IMR-90 (cell line): ENCODE data around the gene VSIG4. TPM values are rescaled to one million over a fixed set of nuclear protein-coding genes. Genes with fewer than 3 reads are reported as not detected.

ENCODE experiments used
- ATAC-seq: fragments of 200-7000 bp; cut with Tn5 transposase; 2 replicates; pipeline ENCODE4 v1.9.1; 2020; ENCODE audit warnings: low read depth, mild to moderate bottlenecking, moderate library complexity
- BruUV-seq: library from RNA; stranded (reverse); fragments of 400-500 nt; replicated peaks from 2 replicates; lab custom pipeline; 2021; lab: Mats Ljungman, UMichigan
- CTCF ChIA-PET: fragments of 300-600 bp; formaldehyde crosslinking; extraction: SDS; loops from one replicate; lab custom pipeline; 2021; ENCODE audit warnings: antibody characterized with exemption; lab: Yijun Ruan, JAX
- POLR2A ChIA-PET: fragments of 300-600 bp; sonication (Branson Sonifier 250); formaldehyde crosslinking; loops from one replicate; lab custom pipeline; 2022; ENCODE audit warnings: antibody characterized with exemption; ENCODE audit not compliant: unreplicated experiment; lab: Charles Lee
- DNase-seq: peaks from one replicate; pipeline ENCODE4 v3.0.0; 2013
- H2AFZ ChIP-seq: replicated peaks from 2 replicates; pipeline ENCODE3; 2013; ENCODE audit warnings: low read length, mild to moderate bottlenecking; ENCODE audit not compliant: poor library complexity
- H2AK5ac ChIP-seq: 2 replicates; pipeline ENCODE4 v1.6.1; 2013; ENCODE audit warnings: low read depth, low read length, inconsistent platforms
- H2AK9ac ChIP-seq: replicated peaks from 2 replicates; pipeline ENCODE3; 2013; ENCODE audit warnings: mild to moderate bottlenecking, low read depth, low read length, moderate library complexity; ENCODE audit not compliant: poor library complexity
- H2BK120ac ChIP-seq: 2 replicates; pipeline ENCODE4 v1.6.1; 2013; ENCODE audit warnings: low read depth, low read length, inconsistent platforms
- H2BK15ac ChIP-seq: 3 replicates; pipeline ENCODE4 v1.6.1; 2013; ENCODE audit warnings: low read depth, low read length, inconsistent platforms
- H2BK20ac ChIP-seq: 2 replicates; pipeline ENCODE4 v1.6.1; 2013; ENCODE audit warnings: low read depth, mild to moderate bottlenecking, inconsistent platforms, low read length, moderate library complexity
- H2BK5ac ChIP-seq: 2 replicates; pipeline ENCODE4 v1.6.1; 2013; ENCODE audit warnings: mild to moderate bottlenecking, low read depth, low read length, inconsistent platforms; ENCODE audit not compliant: poor library complexity, severe bottlenecking
- H3K14ac ChIP-seq: replicated peaks from 2 replicates; pipeline ENCODE4 v1.6.1; 2013; ENCODE audit warnings: low read depth, low read length, inconsistent platforms
- H3K18ac ChIP-seq: 2 replicates; pipeline ENCODE4 v1.6.1; 2013; ENCODE audit warnings: low read depth, low read length, control low read depth
- H3K23ac ChIP-seq: 2 replicates; pipeline ENCODE4 v1.6.1; 2013; ENCODE audit warnings: low read depth, low read length, inconsistent platforms
- H3K27ac ChIP-seq: 2 replicates; pipeline ENCODE4 v1.5.1; 2013; ENCODE audit warnings: mild to moderate bottlenecking, control low read depth, low read length; ENCODE audit not compliant: insufficient read depth
- H3K27me3 ChIP-seq: 2 replicates; pipeline ENCODE4 v1.6.1; 2013; ENCODE audit warnings: low read length; ENCODE audit not compliant: control insufficient read depth, insufficient read depth
- H3K36me3 ChIP-seq: 2 replicates; pipeline ENCODE4 v1.6.1; 2013; ENCODE audit warnings: low read length, mixed read lengths; ENCODE audit not compliant: control insufficient read depth, insufficient read depth
- H3K4ac ChIP-seq: 2 replicates; pipeline ENCODE4 v1.6.1; 2013; ENCODE audit warnings: low read depth, low read length, inconsistent platforms
- H3K4me1 ChIP-seq: 2 replicates; pipeline ENCODE4 v1.6.1; 2013; ENCODE audit warnings: low read length, mixed read lengths; ENCODE audit not compliant: control insufficient read depth, insufficient read depth
- H3K4me2 ChIP-seq: 2 replicates; pipeline ENCODE4 v1.6.1; 2013; ENCODE audit warnings: low read depth, mild to moderate bottlenecking, control low read depth, low read length, moderate library complexity
- H3K4me3 ChIP-seq: 2 replicates; pipeline ENCODE4 v1.5.1; 2013; ENCODE audit warnings: low read depth, mild to moderate bottlenecking, control low read depth, low read length, moderate library complexity; ENCODE audit not compliant: insufficient read depth
- H3K56ac ChIP-seq: 2 replicates; pipeline ENCODE4 v1.6.1; 2013; ENCODE audit warnings: low read length, inconsistent platforms; ENCODE audit not compliant: insufficient read depth; ENCODE audit errors: extremely low read depth
- H3K79me1 ChIP-seq, 2 experiments: 2 replicates each; pipeline ENCODE4 v1.6.1; 2013; ENCODE audit warnings: low read length in 2 of 2, inconsistent platforms in 1 of 2, low read depth in 1 of 2
- H3K9ac ChIP-seq: 2 replicates; pipeline ENCODE4 v1.6.1; 2013; ENCODE audit warnings: low read depth, low read length, control low read depth
- H3K9me1 ChIP-seq: 2 replicates; pipeline ENCODE4 v1.6.1; 2013; ENCODE audit warnings: low read length, inconsistent platforms; ENCODE audit not compliant: insufficient read depth
- H3K9me3 ChIP-seq: 2 replicates; pipeline ENCODE4 v1.6.1; 2013; ENCODE audit warnings: low read length; ENCODE audit not compliant: control insufficient read depth, insufficient read depth
- H4K20me1 ChIP-seq: 2 replicates; pipeline ENCODE4 v1.6.1; 2013; ENCODE audit warnings: low read length, inconsistent platforms; ENCODE audit not compliant: insufficient read depth
- H4K5ac ChIP-seq: 2 replicates; pipeline ENCODE4 v1.6.1; 2013; ENCODE audit warnings: mild to moderate bottlenecking, low read depth, low read length, control low read depth
- H4K8ac ChIP-seq, 2 experiments: 2 replicates each; pipeline ENCODE4 v1.6.1; 2013; ENCODE audit warnings: low read depth in 2 of 2, low read length in 2 of 2, control low read depth in 1 of 2, inconsistent platforms in 1 of 2
- H4K91ac ChIP-seq: 2 replicates; pipeline ENCODE4 v1.6.1; 2013; ENCODE audit warnings: low read depth, low read length, inconsistent platforms; ENCODE audit not compliant: insufficient read depth
- BHLHE40 ChIP-seq: fragments of 150-350 bp; IDR thresholded peaks from 2 replicates; pipeline ENCODE4 v1.6.1; 2016; ENCODE audit warnings: mild to moderate bottlenecking, low read depth, low read length
- CEBPB ChIP-seq: IDR thresholded peaks from 2 replicates; pipeline ENCODE4 v1.6.1; 2012; ENCODE audit warnings: low read depth, low read length, improper control_type of control experiment
- CHD1 ChIP-seq: IDR thresholded peaks from 2 replicates; pipeline ENCODE4 v1.6.1; 2012; ENCODE audit warnings: low read depth, low read length, improper control_type of control experiment
- CTCF ChIP-seq: conservative IDR thresholded peaks from 2 replicates; pipeline ENCODE4 v1.5.1; 2012; ENCODE audit warnings: mild to moderate bottlenecking, low read depth, low read length, improper control_type of control experiment
- FOS ChIP-seq: fragments of 150-350 bp; IDR thresholded peaks from 2 replicates; pipeline ENCODE4 v1.6.1; 2016; ENCODE audit warnings: low read depth, low read length
- MAFK ChIP-seq: IDR thresholded peaks from 2 replicates; pipeline ENCODE4 v1.6.1; 2012; ENCODE audit warnings: low read depth, low read length, improper control_type of control experiment
- MAZ ChIP-seq: IDR thresholded peaks from 2 replicates; pipeline ENCODE4 v1.6.1; 2012; ENCODE audit warnings: low read depth, mild to moderate bottlenecking, low read length, improper control_type of control experiment, moderate library complexity, borderline replicate concordance
- MXI1 ChIP-seq: IDR thresholded peaks from 2 replicates; pipeline ENCODE4 v1.6.1; 2012; ENCODE audit warnings: low read depth, mild to moderate bottlenecking, low read length, moderate library complexity, borderline replicate concordance
- NFE2L2 ChIP-seq: fragments of 150-350 bp; IDR thresholded peaks from 2 replicates; pipeline ENCODE4 v1.6.1; 2016; ENCODE audit warnings: low read depth, mild to moderate bottlenecking, low read length
- POLR2A ChIP-seq: IDR thresholded peaks from 2 replicates; pipeline ENCODE4 v1.6.1; 2012; ENCODE audit warnings: mild to moderate bottlenecking, low read depth, low read length
- RAD21 ChIP-seq: IDR thresholded peaks from 2 replicates; pipeline ENCODE4 v1.6.1; 2012; ENCODE audit warnings: low read length, improper control_type of control experiment
- RCOR1 ChIP-seq: IDR thresholded peaks from 2 replicates; pipeline ENCODE4 v1.6.1; 2012; ENCODE audit warnings: mild to moderate bottlenecking, low read length, improper control_type of control experiment; ENCODE audit not compliant: insufficient replicate concordance
- RFX5 ChIP-seq: IDR thresholded peaks from 2 replicates; pipeline ENCODE4 v1.8.0; 2012; ENCODE audit warnings: low read depth, mild to moderate bottlenecking, low read length, moderate library complexity
- SMC3 ChIP-seq: fragments of 150-350 bp; IDR thresholded peaks from 2 replicates; pipeline ENCODE4 v1.6.1; 2016; ENCODE audit warnings: low read depth, mild to moderate bottlenecking, antibody characterized with exemption, low read length, moderate library complexity
- USF2 ChIP-seq: fragments of 150-350 bp; IDR thresholded peaks from 2 replicates; pipeline ENCODE4 v1.6.1; 2017; ENCODE audit warnings: mild to moderate bottlenecking, antibody characterized with exemption, low read length, low read depth
- WGBS, 2 experiments: methylation state at CpG; one replicate each; pipeline versions ENCODE4 v1.1.5 to v1.1.7; 2013; ENCODE audit warnings: missing lambda C conversion rate in 2 of 2; ENCODE audit not compliant: insufficient read length in 1 of 2; ENCODE audit errors: extremely low coverage in 2 of 2; 5-methylcytosine and 5-hydroxymethylcytosine counted together
- dilution Hi-C: fragments of 300-500 bp; cut with HindIII; formaldehyde crosslinking; loops from one replicate; pipeline ENCODE4 v1.14.3; 2018; ENCODE audit warnings: low sequenced_read_pairs; ENCODE audit not compliant: unreplicated experiment
- in situ Hi-C: fragments of 300-500 bp; cut with MboI; formaldehyde crosslinking; loops from 3 replicates; pipeline ENCODE4 v1.14.3; 2019; ENCODE audit warnings: low sequenced_read_pairs, inconsistent platforms, mixed read lengths
- intact Hi-C: fragments of 100-400 bp; cut with micrococcal nuclease; formaldehyde crosslinking; loops from 2 replicates; pipeline ENCODE4 v1.10.0; 2022
- polyA plus RNA-seq, 3 experiments: library from polyadenylated mRNA; depleted of rRNA; stranded (reverse); fragments of >200 nt; gene quantifications; 2 replicates each; pipeline ENCODE4 v1.2.3, GENCODE V29; 2012; ENCODE audit warnings: low replicate concordance in 1 of 3
- total RNA-seq: library from RNA; depleted of rRNA; stranded (reverse); fragments of >200 nt; gene quantifications from 2 replicates; pipeline ENCODE4 v1.2.3, GENCODE V29; 2012
- TF ChIP-seq, protein P1 (sequence below): fragments of 150-350 bp; IDR thresholded peaks from 2 replicates; pipeline ENCODE4 v1.6.1; 2016; ENCODE audit warnings: low read depth, mild to moderate bottlenecking, low read length, moderate library complexity, borderline replicate concordance

VSIG4 gene
- total and polyA plus RNA-seq, 2 of the 4 experiments (the other 2 are of a cell fraction) = not detected

GRCh38 chrX:65993915-65994460, 45.9 kb downstream of the VSIG4 start:
- TF ChIP-seq FOS (no peak), CTCF (no peak), BHLHE40 (no peak), RAD21 (no peak), RFX5 (no peak), POLR2A (no peak), CHD1 (no peak), NFE2L2 (no peak), CEBPB (no peak), MXI1 (no peak), SMC3 (no peak), USF2 (no peak), MAFK (no peak), RCOR1 (no peak), MAZ (no peak)
- TF ChIP-seq, protein P1, sequence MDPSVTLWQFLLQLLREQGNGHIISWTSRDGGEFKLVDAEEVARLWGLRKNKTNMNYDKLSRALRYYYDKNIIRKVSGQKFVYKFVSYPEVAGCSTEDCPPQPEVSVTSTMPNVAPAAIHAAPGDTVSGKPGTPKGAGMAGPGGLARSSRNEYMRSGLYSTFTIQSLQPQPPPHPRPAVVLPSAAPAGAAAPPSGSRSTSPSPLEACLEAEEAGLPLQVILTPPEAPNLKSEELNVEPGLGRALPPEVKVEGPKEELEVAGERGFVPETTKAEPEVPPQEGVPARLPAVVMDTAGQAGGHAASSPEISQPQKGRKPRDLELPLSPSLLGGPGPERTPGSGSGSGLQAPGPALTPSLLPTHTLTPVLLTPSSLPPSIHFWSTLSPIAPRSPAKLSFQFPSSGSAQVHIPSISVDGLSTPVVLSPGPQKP = no peak
- ATAC-seq = no peak
- intact Hi-C loops (no loop called here), dilution Hi-C loops (no loop called here), in situ Hi-C loops (loop anchor here (5.0 kb wide), 1 partner anchor 412 kb away; no protein-coding TSS in a partner anchor)
- H3K9ac ChIP-seq = no peak overlapping the region
- no peaks in the 10 kb centered on the region for H3K9me1 ChIP-seq
- H3K9me3 ChIP-seq = no peaks in the 10 kb centered on the region
- no peaks in the 10 kb centered on the region for H3K79me1 ChIP-seq
- no peak for DNase-seq
- CTCF ChIA-PET = no interaction called here
- no peak overlapping the region for H4K91ac ChIP-seq
- H2BK15ac ChIP-seq = no peak overlapping the region
- no peak overlapping the region for H3K4ac ChIP-seq
- H2AK5ac ChIP-seq = no peak overlapping the region
- no peak overlapping the region for H4K8ac ChIP-seq
- H3K23ac ChIP-seq = no peak overlapping the region
- peaks cover 4% of the 10 kb centered on the region for H3K27me3 ChIP-seq
- BruUV-seq = no TSS peak
- no CpG with 5 or more reads among the region's 2 CpGs for WGBS, 2 experiments
- H3K36me3 ChIP-seq = no peaks in the 10 kb centered on the region
- H3K4me3 ChIP-seq = no peak overlapping the region
- H3K18ac ChIP-seq = no peak overlapping the region
- H3K14ac ChIP-seq = no peak overlapping the region
- no peak overlapping the region for H3K56ac ChIP-seq
- H4K20me1 ChIP-seq = no peaks in the 10 kb centered on the region
- POLR2A ChIA-PET = no interaction called here
- no peaks in the 10 kb centered on the region for H3K4me1 ChIP-seq
- no peak overlapping the region for H2AK9ac ChIP-seq
- H3K27ac ChIP-seq = no peak overlapping the region
- H4K5ac ChIP-seq = no peak overlapping the region
- H3K4me2 ChIP-seq = no peak overlapping the region
- H2AFZ ChIP-seq = no peak overlapping the region
- no peak overlapping the region for H2BK20ac ChIP-seq
- no peak overlapping the region for H2BK5ac ChIP-seq
- no peak overlapping the region for H2BK120ac ChIP-seq
